Omental fat pad (tissue), 4 donors: ENCODE measurements around the gene RAD23B. TPM values are rescaled to one million over a fixed set of nuclear protein-coding genes. Genes with fewer than 3 reads are reported as not detected.
"Not testable (repeated sequence)": the region's sequence is repeated elsewhere in the genome, so short reads cannot be mapped to it uniquely, and the experiment has no call there.

Source experiments
- ATAC-seq: fragments of 150-250 bp; one replicate; pipeline ENCODE4 v1.9.1; 2016; ENCODE audit warnings: mild to moderate bottlenecking, moderate library complexity; ENCODE audit not compliant: low FRiP score
- DNase-seq: peaks from one replicate; pipeline ENCODE4 v3.0.0-alpha.2; 2019; ENCODE audit warnings: low spot score
- total RNA-seq, 4 donors: library from RNA; depleted of rRNA; stranded (reverse); fragments of >200 nt; gene quantifications; one replicate each; pipeline ENCODE4 v1.1.0, GENCODE V29; 2016
- TF ChIP-seq, protein P1 (sequence below), 3 donors: fragments of 450-650 bp; IDR thresholded peaks; one replicate each; pipeline ENCODE4 v1.5.1; 2016 to 2017; ENCODE audit warnings: antibody characterized with exemption in 3 of 3, mild to moderate bottlenecking in 3 of 3, moderate library complexity in 2 of 3

The RAD23B gene
- total RNA-seq, 4 donors from 2014 or later = 70.3 to 123 (median 101) TPM

DNA sequence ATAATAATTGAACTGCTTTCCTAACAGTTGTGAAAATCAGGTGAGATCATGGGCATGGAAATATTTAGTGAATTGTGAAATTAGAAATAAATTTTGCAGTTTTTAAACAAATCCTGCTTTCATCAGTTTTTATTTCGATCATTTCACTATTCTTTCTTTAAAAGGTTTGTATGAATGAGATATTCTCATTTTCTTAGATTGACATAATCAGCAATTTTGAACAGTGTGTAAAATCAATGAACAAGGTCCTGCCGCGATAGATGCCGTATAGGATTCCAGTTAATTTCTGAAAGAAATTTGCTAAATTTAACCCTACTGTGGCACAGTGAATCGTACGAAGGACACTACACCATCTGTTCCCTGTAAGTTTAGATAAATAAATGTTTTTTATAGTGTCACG, 7.5 kb downstream of the RAD23B start:
- TF ChIP-seq, protein P1, sequence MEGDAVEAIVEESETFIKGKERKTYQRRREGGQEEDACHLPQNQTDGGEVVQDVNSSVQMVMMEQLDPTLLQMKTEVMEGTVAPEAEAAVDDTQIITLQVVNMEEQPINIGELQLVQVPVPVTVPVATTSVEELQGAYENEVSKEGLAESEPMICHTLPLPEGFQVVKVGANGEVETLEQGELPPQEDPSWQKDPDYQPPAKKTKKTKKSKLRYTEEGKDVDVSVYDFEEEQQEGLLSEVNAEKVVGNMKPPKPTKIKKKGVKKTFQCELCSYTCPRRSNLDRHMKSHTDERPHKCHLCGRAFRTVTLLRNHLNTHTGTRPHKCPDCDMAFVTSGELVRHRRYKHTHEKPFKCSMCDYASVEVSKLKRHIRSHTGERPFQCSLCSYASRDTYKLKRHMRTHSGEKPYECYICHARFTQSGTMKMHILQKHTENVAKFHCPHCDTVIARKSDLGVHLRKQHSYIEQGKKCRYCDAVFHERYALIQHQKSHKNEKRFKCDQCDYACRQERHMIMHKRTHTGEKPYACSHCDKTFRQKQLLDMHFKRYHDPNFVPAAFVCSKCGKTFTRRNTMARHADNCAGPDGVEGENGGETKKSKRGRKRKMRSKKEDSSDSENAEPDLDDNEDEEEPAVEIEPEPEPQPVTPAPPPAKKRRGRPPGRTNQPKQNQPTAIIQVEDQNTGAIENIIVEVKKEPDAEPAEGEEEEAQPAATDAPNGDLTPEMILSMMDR (IDR thresholded peaks at IDR 0.05) = no peak
- DNase-seq (no peak), ATAC-seq (no peak)

DNA sequence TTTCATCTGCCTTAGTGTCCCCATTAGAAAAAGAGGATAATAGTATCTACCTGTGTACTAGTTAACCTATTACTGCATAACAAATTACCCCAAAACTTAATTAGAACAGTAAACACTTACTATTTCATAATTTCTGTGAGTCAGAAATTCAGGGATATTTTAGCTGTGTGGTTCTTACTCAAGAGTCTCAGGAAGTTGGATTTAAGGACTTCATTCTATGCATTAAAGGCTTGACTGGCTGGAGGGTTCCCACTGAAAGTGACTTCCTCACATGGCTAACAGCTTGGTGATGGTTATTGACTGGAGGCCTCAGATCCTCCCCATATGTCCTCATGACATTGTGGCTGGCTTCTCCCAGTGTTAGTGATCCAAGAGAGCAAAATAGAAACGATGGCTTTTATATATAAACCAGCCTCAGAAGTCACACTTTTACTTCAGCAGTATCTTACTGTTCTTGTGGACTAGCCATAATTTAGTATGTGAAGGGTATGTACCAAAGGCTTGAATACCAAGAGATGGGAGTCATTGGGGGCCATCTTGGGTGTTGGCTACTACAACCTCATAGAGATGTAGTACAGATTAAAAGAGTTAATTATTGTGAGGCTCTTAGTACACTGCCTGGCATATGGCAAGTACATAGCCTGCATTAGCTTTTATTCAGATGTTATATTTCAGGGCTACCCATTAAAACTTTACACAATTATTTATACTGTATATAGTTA, 9.9 kb downstream of the RAD23B start:
- DNase-seq = no peak
- peak; percentile 16 for ATAC-seq
- TF ChIP-seq, protein P1 (IDR thresholded peaks at IDR 0.05) = no peak

DNA sequence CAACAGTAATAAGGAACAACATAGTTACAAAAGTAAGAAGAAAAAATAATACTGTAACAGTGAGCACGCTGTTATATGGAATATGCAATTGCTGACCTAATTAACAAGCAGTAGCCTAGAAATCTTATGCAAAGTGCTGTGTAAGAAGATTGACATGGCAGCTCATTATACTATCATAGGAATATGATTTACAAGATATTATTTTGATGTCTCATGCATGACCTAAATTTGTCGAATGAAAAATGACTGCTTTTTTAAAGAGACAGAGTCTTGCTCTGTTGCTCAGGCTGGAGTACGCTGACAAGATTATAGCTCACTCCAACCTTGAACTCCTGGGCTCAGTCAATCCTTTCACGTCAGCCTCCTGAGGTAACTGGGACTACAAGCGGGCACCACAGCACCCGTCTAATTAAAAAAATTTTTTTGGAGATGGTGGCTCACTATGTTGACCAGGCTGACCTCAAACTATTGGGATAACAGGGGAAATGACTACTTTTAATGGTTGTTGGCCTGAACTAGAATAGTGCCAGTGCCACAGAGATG, 10.5 kb downstream of the RAD23B start:
- TF ChIP-seq, protein P1 (IDR thresholded peaks at IDR 0.05) = no peak
- no peak for DNase-seq
- no peak for ATAC-seq

DNA sequence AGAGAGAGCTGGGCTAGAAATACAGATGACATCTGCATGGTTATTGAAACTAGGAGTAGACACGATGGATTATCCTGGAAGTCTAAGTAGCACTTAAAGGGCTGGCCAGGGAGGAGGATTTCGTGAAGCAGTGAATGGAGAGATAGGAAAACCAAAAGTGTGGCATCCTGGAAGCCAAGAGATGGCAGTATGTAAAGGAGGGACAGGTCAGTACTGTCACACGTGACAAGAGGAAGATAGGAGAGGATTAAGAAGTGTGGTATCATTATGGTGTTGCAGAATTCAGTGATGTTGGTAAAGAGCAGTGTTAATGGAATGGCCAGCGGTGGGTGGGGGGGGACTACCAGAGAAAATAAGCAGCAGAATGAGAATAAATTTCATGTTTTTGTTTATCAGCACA, 11.7 kb downstream of the RAD23B start:
- no peak for ATAC-seq
- TF ChIP-seq, protein P1 (IDR thresholded peaks at IDR 0.05) = no peak
- no peak for DNase-seq

DNA sequence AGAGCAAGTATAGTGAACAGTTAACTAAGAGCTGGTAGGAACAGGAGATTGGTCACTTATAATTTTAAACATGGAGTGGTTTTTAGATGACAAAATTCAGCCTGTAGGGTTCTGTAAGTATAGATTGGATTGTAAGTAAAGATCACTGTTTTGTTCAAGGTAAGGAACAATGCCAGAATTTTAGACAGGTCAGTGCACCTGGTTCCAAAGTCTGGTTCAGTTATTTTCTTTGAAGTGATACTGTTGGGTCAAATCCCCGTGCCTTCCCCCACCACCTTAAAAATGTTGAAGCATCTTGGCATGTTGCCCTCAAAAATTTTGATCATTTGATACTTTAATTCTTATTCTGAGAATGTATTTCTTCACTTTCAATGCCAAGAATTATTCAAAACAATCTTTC, 12.9 kb downstream of the RAD23B start:
- TF ChIP-seq, protein P1 (IDR thresholded peaks at IDR 0.05) = no peak

DNA sequence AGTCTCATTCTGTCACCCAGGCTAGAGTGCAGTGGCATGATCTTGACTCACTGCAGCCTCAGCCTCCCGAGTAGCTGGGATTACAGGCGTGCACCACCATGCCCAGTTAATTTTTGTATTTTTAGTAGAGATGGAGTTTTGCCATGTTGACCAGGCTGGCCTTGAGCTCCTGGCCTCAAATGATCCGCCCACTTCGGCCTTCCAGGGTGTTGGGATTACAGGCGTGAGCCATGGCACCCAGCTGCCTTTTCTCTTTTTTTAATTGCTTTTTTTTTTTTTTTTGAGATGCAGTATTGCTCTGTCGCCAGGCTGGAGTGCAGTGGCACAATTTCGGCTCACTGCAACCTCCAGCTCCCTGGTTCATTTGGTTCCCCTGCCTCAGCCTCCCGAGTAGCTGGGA, 13.5 kb downstream of the RAD23B start:
- ATAC-seq, DNase-seq: not testable (repeated sequence)

More for the DNA sequence above, 12.9 kb downstream of the RAD23B start:
- ATAC-seq (no peak), DNase-seq (no peak)

DNA sequence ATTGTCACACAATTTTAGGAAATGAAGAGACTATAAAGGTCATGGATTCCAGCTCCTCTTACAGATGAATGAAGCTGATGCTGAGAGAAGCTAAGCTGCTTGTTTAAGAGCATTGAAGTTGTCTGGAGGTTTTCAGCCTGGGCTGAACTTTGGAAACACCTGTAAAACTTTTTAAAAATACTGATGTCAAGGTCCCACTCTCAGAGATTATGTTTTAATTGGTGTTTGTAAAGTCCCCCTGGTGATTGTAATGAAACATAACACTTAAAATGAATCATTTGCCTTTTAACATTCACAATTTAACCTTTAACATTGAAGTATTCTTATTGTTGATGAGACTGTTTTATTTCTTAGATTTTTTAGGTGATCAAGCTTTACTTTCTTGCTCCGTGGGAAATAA, 16.4 kb downstream of the RAD23B start:
- ATAC-seq (peak; percentile 23), DNase-seq (no peak)
- TF ChIP-seq, protein P1 (IDR thresholded peaks at IDR 0.05) = no peak
